ENCODE measurements around the gene IFNL1. TPM values are rescaled to one million over a fixed set of nuclear protein-coding genes. Genes with fewer than 3 reads are reported as not detected.

IFNL1 gene
- total and polyA plus RNA-seq, 2 donors from 2014 or later = not detected

- DNase-seq = no peak
- Histone ChIP-seq H3K9ac (ENCODE audit: low read length in 3 of 3) (no peak overlapping the region), H3K27me3 (ENCODE audit: control insufficient read depth, insufficient read depth, low read length) (no peaks in the 10 kb centered on the region), H3K4me3 (ENCODE audit: low read length in 3 of 3) (no peak overlapping the region), H3K9me3 (ENCODE audit: control insufficient read depth in 2 of 3, insufficient read depth in 1 of 3, low read length in 3 of 3) (no peaks in the 10 kb centered on the region), H3K4me1 (ENCODE audit: control insufficient read depth in 2 of 3, insufficient read depth in 2 of 3, low read depth in 1 of 3, low read length in 3 of 3) (peaks cover 0 to 5% (median 0%) of the 10 kb centered on the region in 3 donors), H3K36me3 (ENCODE audit: control insufficient read depth in 2 of 3, insufficient read depth in 3 of 3, low read length in 3 of 3) (no peaks in the 10 kb centered on the region), H3K27ac (ENCODE audit: low read depth in 2 of 2, low read length in 2 of 2) (no peak overlapping the region)
- intact Hi-C loops (cut with DNase I) = no loop called here
- no peak for TF ChIP-seq CTCF (IDR thresholded peaks at IDR 0.05; ENCODE audit: borderline replicate concordance, extremely low read depth, insufficient read depth)
- no peak for FAIRE-seq
Measured at GRCh38 chr19:39321117-39321831, 25.1 kb downstream of the IFNL1 start.

- no peaks in the 10 kb centered on the region for H3K9me3 ChIP-seq (ENCODE audit: control insufficient read depth in 2 of 3, insufficient read depth in 1 of 3, low read length in 3 of 3)
- no peak overlapping the region for H3K27ac ChIP-seq (ENCODE audit: low read depth in 2 of 2, low read length in 2 of 2)
- DNase-seq = peak in 1 of 5 donors; percentile 9
- intact Hi-C loops (cut with DNase I) = no loop called here
- no peak overlapping the region for H3K9ac ChIP-seq (ENCODE audit: low read length in 3 of 3)
- H3K36me3 ChIP-seq (ENCODE audit: control insufficient read depth in 2 of 3, insufficient read depth in 3 of 3, low read length in 3 of 3) = no peaks in the 10 kb centered on the region
- no peak for FAIRE-seq
- H3K27me3 ChIP-seq (ENCODE audit: control insufficient read depth, insufficient read depth, low read length) = no peaks in the 10 kb centered on the region
- H3K4me3 ChIP-seq (ENCODE audit: low read length in 3 of 3) = no peak overlapping the region
- peaks cover 0 to 5% (median 0%) of the 10 kb centered on the region in 3 donors for H3K4me1 ChIP-seq (ENCODE audit: control insufficient read depth in 2 of 3, insufficient read depth in 2 of 3, low read depth in 1 of 3, low read length in 3 of 3)
- TF ChIP-seq CTCF (IDR thresholded peaks at IDR 0.05; ENCODE audit: borderline replicate concordance, extremely low read depth, insufficient read depth) = no peak
Measured at GRCh38 chr19:39321832-39322176, 25.6 kb downstream of the IFNL1 start.

GRCh38 chr19:39324242-39324842, 28.1 kb downstream of the IFNL1 start:
- H3K9ac ChIP-seq (ENCODE audit: low read length in 3 of 3) = no peak overlapping the region
- TF ChIP-seq CTCF (IDR thresholded peaks at IDR 0.05; ENCODE audit: borderline replicate concordance, extremely low read depth, insufficient read depth) = no peak
- no peaks in the 10 kb centered on the region for H3K27me3 ChIP-seq (ENCODE audit: control insufficient read depth, insufficient read depth, low read length)
- peaks cover 0 to 5% (median 0%) of the 10 kb centered on the region in 3 donors for H3K4me1 ChIP-seq (ENCODE audit: control insufficient read depth in 2 of 3, insufficient read depth in 2 of 3, low read depth in 1 of 3, low read length in 3 of 3)
- no peak for DNase-seq
- intact Hi-C loops (cut with DNase I) = no loop called here
- H3K36me3 ChIP-seq (ENCODE audit: control insufficient read depth in 2 of 3, insufficient read depth in 3 of 3, low read length in 3 of 3) = no peaks in the 10 kb centered on the region
- H3K4me3 ChIP-seq (ENCODE audit: low read length in 3 of 3) = no peak overlapping the region
- no peak for FAIRE-seq
- no peaks in the 10 kb centered on the region for H3K9me3 ChIP-seq (ENCODE audit: control insufficient read depth in 2 of 3, insufficient read depth in 1 of 3, low read length in 3 of 3)
- H3K27ac ChIP-seq (ENCODE audit: low read depth in 2 of 2, low read length in 2 of 2) = no peak overlapping the region
